Lung (tissue), 12 donors: ENCODE measurements around the gene ATP11A. TPM values are rescaled to one million over a fixed set of nuclear protein-coding genes. Genes with fewer than 3 reads are reported as not detected.
A peak's percentile ranks its signal among the peaks of the same experiment; 100 is the strongest.
"Not testable (repeated sequence)": the region's sequence is repeated elsewhere in the genome, so short reads cannot be mapped to it uniquely, and the experiment has no call there.

Source experiments
- ATAC-seq: fragments of 200-7000 bp; cut with Tn5 transposase; one replicate; pipeline ENCODE4 v1.9.1; 2020; ENCODE audit warnings: moderate number of reproducible peaks; ENCODE audit not compliant: insufficient read depth, low FRiP score
- DNase-seq, 3 donors: peaks; one replicate each; pipeline ENCODE4 v3.0.0-alpha.2; 2013 to 2017
- H3K27ac ChIP-seq, 2 donors: one replicate each; pipeline ENCODE4 v1.5.1; 2013; ENCODE audit warnings: mild to moderate bottlenecking in 2 of 2, moderate library complexity in 2 of 2, control low read depth in 1 of 2, inconsistent platforms in 1 of 2, low read depth in 1 of 2, low read length in 1 of 2
- H3K27me3 ChIP-seq, 3 donors: one replicate each; pipeline ENCODE4 v1.5.1; 2013; ENCODE audit warnings: low read length in 2 of 3; ENCODE audit not compliant: control insufficient read depth in 3 of 3, insufficient read depth in 3 of 3
- H3K36me3 ChIP-seq, 4 donors: one replicate each; pipeline ENCODE4 v1.5.1; 2013; ENCODE audit warnings: low read length in 4 of 4, mild to moderate bottlenecking in 1 of 4, moderate library complexity in 1 of 4; ENCODE audit not compliant: control insufficient read depth in 4 of 4, insufficient read depth in 4 of 4
- H3K4me1 ChIP-seq, 5 donors: one replicate each; pipeline ENCODE4 v1.5.1; 2013; ENCODE audit warnings: low read length in 5 of 5, mild to moderate bottlenecking in 2 of 5, moderate library complexity in 1 of 5; ENCODE audit not compliant: control insufficient read depth in 5 of 5, insufficient read depth in 5 of 5
- H3K4me3 ChIP-seq: one replicate; pipeline ENCODE4 v1.5.1; 2013; ENCODE audit warnings: mild to moderate bottlenecking, control low read depth, moderate library complexity
- H3K9ac ChIP-seq, 2 donors: one replicate each; pipeline ENCODE4 v1.5.1; 2013; ENCODE audit warnings: low read length in 2 of 2, control low read depth in 1 of 2; ENCODE audit not compliant: insufficient read depth in 1 of 2
- H3K9me3 ChIP-seq, 4 donors: one replicate each; pipeline ENCODE4 v1.5.1; 2013; ENCODE audit warnings: low read length in 3 of 4, mild to moderate bottlenecking in 1 of 4, moderate library complexity in 1 of 4; ENCODE audit not compliant: control insufficient read depth in 4 of 4, insufficient read depth in 3 of 4
- CTCF ChIP-seq: IDR thresholded peaks from 2 replicates; pipeline ENCODE4 v1.5.1; 2012; ENCODE audit warnings: mild to moderate bottlenecking; ENCODE audit errors: control extremely low read depth, extremely low read depth
- WGBS, 2 donors: extraction: QIAGEN DNeasy Blood & Tissue Kit; methylation state at CpG; one replicate each; pipeline ENCODE4 v1.1.7; 2013; 5-methylcytosine and 5-hydroxymethylcytosine counted together
- polyA plus RNA-seq, 2 donors: library from polyadenylated mRNA; stranded (reverse); fragments of 200-250 nt; gene quantifications; one replicate each; pipeline ENCODE4 v1.2.1, GENCODE V29; 2013
- total RNA-seq, 2 donors: library from RNA; depleted of rRNA in 1 of 2; stranded (reverse); fragments of >200 nt in 1 of 2; gene quantifications; one replicate each; pipeline ENCODE4 v1.2.1, GENCODE V29; 2014 to 2021
- donor health status: control.
- donor health status: control.
- donor health status: Bipolar disorder and iron deficiency.
- donor health status: healthy.
- donor health status: DM: yes; HTN: yes; CAD: no.

ATP11A gene
- total and polyA plus RNA-seq, 4 donors, result 46.3 to 317 (median 162) TPM

GRCh38 chr13:112674412-112675365, 15.1 kb upstream of the ATP11A start:
- no peak for TF ChIP-seq CTCF
- 85 to 89% methylated on average over 15 of the region's 15 CpGs for WGBS, 2 donors

GRCh38 chr13:112675366-112675756, 14.5 kb upstream of the ATP11A start:
- Histone ChIP-seq H3K36me3 (no peaks in the 10 kb centered on the region), H3K4me3 (no peak overlapping the region), H3K9me3 (peaks cover 0 to 2% (median 0%) of the 10 kb centered on the region in 4 donors), H3K27ac (no peak overlapping the region), H3K9ac (no peak overlapping the region), H3K4me1 (peaks cover 0 to 3% (median 0%) of the 10 kb centered on the region in 5 donors), H3K27me3 (no peaks in the 10 kb centered on the region)
- no peak for ATAC-seq
- TF ChIP-seq CTCF, result no peak
- WGBS, 2 donors, result 88 to 95% methylated on average over 7 of the region's 7 CpGs
- DNase-seq, result no peak

More at GRCh38 chr13:112674412-112675365, 15.1 kb upstream of the ATP11A start:
- Histone ChIP-seq H3K9ac (no peak overlapping the region), H3K36me3 (no peaks in the 10 kb centered on the region), H3K4me3 (no peak overlapping the region), H3K27ac (no peak overlapping the region), H3K9me3 (peaks cover 0 to 2% (median 0%) of the 10 kb centered on the region in 4 donors), H3K27me3 (no peaks in the 10 kb centered on the region), H3K4me1 (no peaks in the 10 kb centered on the region)
- ATAC-seq (no peak), DNase-seq (no peak)

GRCh38 chr13:112677421-112677962, 12.3 kb upstream of the ATP11A start:
- peak; percentile 19 for ATAC-seq
- H3K36me3 ChIP-seq, H3K4me1 ChIP-seq, H3K27me3 ChIP-seq, DNase-seq, H3K9me3 ChIP-seq, H3K9ac ChIP-seq, H3K4me3 ChIP-seq, H3K27ac ChIP-seq: not testable (repeated sequence)
- 79 to 93% methylated on average over 9 of the region's 9 CpGs for WGBS, 2 donors

- Histone ChIP-seq H3K9ac (no peak overlapping the region), H3K4me3 (no peak overlapping the region), H3K4me1 (peaks cover 0 to 3% (median 0%) of the 10 kb centered on the region in 5 donors), H3K27ac (no peak overlapping the region), H3K36me3 (no peaks in the 10 kb centered on the region), H3K27me3 (no peaks in the 10 kb centered on the region), H3K9me3 (no peaks in the 10 kb centered on the region)
- 94 to 96% methylated on average over 17 of the region's 17 CpGs for WGBS, 2 donors
- no peak for TF ChIP-seq CTCF
- ATAC-seq (no peak), DNase-seq (no peak)
These were observed 10.5 kb upstream of the ATP11A start for GRCh38 chr13:112679381-112679780.
